Fibroblast of skin of right quadriceps (primary cell): ENCODE results near the gene IL2RA.
"Not testable (repeated sequence)": the region's sequence is repeated elsewhere in the genome, so short reads cannot be mapped to it uniquely, and the experiment has no call there.

Source experiments
- DNase-seq: peaks from one replicate; pipeline ENCODE4 v3.0.0-alpha.2; 2013

Gene IL2RA

DNA sequence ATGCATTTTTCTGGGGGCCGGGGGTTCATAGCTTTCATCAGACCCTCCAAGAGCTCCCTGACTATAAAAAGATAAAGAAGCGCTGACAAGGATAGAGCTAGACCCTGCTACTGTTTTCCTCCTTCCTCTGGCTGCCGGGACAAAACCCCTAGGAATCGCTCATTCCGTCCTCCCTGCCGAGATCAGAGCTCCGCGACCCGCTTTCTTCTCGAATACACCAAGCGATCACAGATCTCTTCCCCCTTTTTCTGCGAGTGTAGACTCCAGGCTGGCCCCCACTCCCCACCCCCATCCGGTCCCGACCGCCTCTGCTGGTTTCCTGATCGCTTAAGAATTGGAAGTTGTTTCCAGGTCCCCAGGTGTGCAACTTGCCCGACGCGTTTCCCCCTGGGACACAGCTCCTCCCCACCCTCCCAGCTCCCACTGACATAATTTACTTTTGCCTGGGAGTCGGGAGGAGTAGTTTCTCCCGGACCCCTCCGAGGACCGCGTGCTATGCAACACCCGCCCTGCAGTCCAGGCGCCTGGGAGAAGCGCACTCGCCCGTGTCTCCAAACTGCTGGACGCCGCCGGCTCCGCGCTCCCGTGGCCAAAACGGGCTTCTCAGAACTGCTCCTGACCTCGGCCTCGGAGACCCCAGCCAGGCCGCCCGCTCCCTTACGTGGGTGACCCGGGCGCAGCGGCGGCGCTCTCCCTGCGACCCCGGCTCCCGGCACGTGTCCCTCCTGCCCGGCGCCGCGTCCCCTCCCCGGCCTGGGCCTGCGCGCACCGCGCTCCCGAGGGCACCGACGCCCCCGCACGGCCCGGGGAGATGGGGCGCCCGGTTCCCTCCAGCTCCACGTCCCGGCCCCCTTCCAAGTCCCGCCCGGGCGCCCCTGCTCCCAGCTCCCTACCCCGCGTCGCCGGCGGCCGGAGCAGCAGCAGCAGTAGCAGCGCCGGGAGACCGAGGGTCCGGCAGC, 85.4 kb downstream of the IL2RA start:
- DNase-seq: peak; percentile 21

DNA sequence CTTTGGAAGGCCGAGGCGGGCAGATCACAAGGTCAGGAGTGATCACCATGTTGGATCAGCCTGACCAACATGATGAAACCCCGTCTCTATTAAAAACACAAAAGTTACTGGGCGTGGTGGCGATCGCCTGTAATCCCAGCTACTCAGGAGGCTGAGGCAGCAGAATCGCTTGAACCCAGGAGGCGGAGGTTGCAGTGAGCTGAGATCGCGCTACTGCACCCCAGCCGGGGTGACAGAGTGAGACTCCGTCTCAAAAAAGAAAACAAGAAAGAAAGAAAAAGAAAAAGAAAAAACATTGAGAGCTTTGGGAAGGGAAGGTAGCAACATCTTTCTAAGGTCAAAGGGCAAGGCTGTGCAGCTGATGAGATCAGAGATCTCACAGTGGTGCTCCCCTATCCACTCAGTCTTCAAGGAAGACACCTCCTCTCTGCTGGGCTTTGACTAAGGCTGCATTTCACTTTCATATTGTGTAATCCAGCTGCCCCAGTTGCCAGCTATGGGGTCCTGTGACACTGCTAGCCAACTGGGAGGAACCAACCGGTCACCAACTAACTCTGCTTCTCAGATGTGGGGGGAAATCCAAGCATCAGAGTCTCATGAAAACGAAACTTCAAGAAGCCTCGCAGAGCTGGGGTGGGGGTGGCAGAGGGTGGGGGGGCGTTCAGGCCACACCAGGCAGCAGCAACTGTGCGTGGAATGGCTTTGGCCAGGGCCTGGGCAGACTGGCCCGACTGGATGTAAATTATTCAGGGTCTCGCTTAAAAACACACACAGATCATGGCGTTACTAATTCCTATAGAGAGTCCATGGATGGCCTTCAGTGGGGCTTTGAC, 86.3 kb downstream of the IL2RA start:
- DNase-seq: no peak

- no peak for DNase-seq
These were observed 89.1 kb downstream of the IL2RA start for GRCh38 chr10:5973069-5973468.

- DNase-seq: no peak
These were observed 90.3 kb downstream of the IL2RA start for GRCh38 chr10:5971886-5972285.

- DNase-seq: no peak
These were observed 90.8 kb downstream of the IL2RA start for GRCh38 chr10:5971315-5971832.

- no peak for DNase-seq
These were observed 91.6 kb downstream of the IL2RA start for GRCh38 chr10:5970527-5970926.

- no peak for DNase-seq
These were observed 92.1 kb downstream of the IL2RA start for GRCh38 chr10:5970066-5970465.

GRCh38 chr10:5968681-5969453, 93.3 kb downstream of the IL2RA start:
- DNase-seq: no peak

DNA sequence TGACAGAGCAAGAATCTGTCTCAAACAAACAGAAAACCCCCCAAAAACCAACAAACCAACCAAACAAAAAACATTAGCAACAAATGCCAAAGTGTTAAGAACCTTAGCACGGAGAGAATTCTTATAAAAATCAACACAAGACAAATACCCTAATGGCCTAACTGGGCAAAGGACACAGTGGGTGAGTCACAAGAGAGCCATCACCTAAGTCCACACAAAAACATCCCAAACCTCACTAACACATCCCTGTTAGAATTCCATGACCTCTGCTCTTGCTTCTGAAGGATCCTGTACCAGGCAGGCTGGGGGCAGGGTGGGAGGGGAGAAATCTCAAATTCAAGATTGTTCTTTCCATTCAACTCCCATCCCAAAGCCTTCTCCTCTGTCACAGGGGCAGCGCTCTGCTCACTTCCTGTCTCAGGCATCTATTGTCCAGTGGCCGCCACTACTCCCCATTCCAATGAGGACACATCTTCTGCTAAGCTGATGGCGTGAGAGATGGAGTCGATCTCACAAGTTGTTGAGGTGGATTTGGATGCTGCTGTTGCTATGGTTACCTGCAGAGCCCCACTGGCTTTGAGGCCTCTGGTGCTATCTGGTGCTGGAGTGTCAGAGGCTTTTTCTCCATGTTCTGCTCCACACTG, 94.0 kb downstream of the IL2RA start:
- no peak for DNase-seq

- no peak for DNase-seq
These were observed 96.9 kb downstream of the IL2RA start for GRCh38 chr10:5965266-5965665.

GRCh38 chr10:5964736-5965135, 97.4 kb downstream of the IL2RA start:
- DNase-seq: no peak

GRCh38 chr10:5963591-5963990, 98.6 kb downstream of the IL2RA start:
- DNase-seq: no peak

GRCh38 chr10:5963071-5963470, 99.1 kb downstream of the IL2RA start:
- no peak for DNase-seq

GRCh38 chr10:5962358-5962940, 99.7 kb downstream of the IL2RA start:
- DNase-seq: not testable (repeated sequence)

DNA sequence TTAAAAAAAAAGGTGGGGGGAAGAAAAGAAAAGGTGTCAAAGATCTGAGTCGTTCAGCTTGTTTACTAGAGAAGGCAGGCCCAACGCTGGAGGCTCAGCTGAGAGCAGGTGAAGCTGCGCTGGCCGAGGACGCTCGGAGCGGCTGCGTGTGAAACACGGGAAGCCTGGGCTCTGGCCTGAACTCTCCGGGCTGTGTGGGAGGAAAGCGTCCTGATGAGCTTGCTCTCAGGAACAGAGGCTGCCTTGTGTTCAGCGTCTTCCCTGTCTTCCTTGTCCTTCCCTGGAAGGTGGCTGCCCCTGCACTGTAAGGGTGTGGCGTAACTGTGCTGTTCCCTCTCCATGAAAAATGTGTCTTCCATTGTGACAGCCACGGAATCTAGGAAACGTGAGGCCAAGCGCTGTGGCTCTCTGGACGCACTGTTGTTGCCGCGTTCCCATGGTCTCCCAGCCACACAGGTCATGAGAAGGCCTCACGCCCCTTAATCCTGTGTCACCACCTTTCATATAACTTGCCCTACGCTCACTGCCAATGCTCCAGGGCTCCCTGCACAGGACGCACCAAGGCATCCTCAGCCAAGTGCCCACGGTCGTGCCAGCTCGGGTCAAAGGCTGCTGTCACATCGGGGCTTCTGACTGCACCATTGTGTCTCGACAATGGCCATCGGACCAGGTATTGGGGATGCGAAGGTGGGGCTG, 100.6 kb downstream of the IL2RA start:
- no peak for DNase-seq

DNA sequence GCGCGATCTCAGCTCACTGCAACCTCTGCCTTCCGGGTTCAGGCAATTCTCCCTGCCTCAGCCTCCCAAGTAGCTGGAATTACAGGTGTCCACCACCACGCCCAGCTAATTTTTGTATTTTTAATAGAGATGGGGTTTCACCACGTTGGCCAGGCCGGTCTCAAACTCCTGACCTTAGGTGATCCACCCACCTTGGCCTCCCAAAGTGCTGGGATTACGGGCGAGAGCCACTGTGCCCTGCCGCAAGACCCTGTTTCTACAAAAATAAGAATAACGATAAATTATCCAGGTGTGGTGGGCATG, 101.2 kb downstream of the IL2RA start:
- not testable (repeated sequence) for DNase-seq
